Activated CD4-positive, alpha-beta T cell treated with anti-CD3 and anti-CD28 coated beads for 24 hours (primary cell): ENCODE data around the gene PTPRJ.

Experiments
- DNase-seq, 2 donors: peaks; one replicate each; pipeline ENCODE4 v3.0.0-alpha.2; 2020; ENCODE audit warnings: low read depth in 2 of 2

PTPRJ gene

GRCh38 chr11:48093323-48093722, 113.0 kb downstream of the PTPRJ start:
- DNase-seq = no peak

- no peak for DNase-seq
Observed at GRCh38 chr11:48093795-48094642, 113.7 kb downstream of the PTPRJ start.

GRCh38 chr11:48094643-48095339, 114.4 kb downstream of the PTPRJ start:
- DNase-seq = no peak

GRCh38 chr11:48095779-48096470, 115.6 kb downstream of the PTPRJ start:
- no peak for DNase-seq

GRCh38 chr11:48096588-48097525, 116.5 kb downstream of the PTPRJ start:
- DNase-seq = no peak

- no peak for DNase-seq
Observed at GRCh38 chr11:48098024-48098423, 117.7 kb downstream of the PTPRJ start.

- no peak for DNase-seq
Observed at GRCh38 chr11:48099916-48100446, 119.6 kb downstream of the PTPRJ start.

- no peak for DNase-seq
Observed at GRCh38 chr11:48101044-48101733, 120.8 kb downstream of the PTPRJ start.

GRCh38 chr11:48101958-48102357, 121.6 kb downstream of the PTPRJ start:
- no peak for DNase-seq

- DNase-seq = no peak
Observed at GRCh38 chr11:48103621-48104567, 123.5 kb downstream of the PTPRJ start.

- no peak for DNase-seq
Observed at GRCh38 chr11:48104568-48104924, 124.2 kb downstream of the PTPRJ start.

- DNase-seq = no peak
Observed at GRCh38 chr11:48105096-48105990, 125.0 kb downstream of the PTPRJ start.

- DNase-seq = no peak
Observed at GRCh38 chr11:48106166-48106565, 125.8 kb downstream of the PTPRJ start.

- peak; percentile 23 to 46 for DNase-seq
Observed at GRCh38 chr11:48107188-48107704, 126.9 kb downstream of the PTPRJ start.

- no peak for DNase-seq
Observed at GRCh38 chr11:48108231-48109045, 128.1 kb downstream of the PTPRJ start.

GRCh38 chr11:48109046-48109666, 128.8 kb downstream of the PTPRJ start:
- DNase-seq = no peak

GRCh38 chr11:48110509-48110766, 130.1 kb downstream of the PTPRJ start:
- DNase-seq = no peak
